ENCODE data around the gene EGFL8.
"Not testable (repeated sequence)": the region's sequence is repeated elsewhere in the genome, so short reads cannot be mapped to it uniquely, and the experiment has no call there.

EGFL8 gene

GRCh38 chr6:32190054-32190851 is 25.9 kb downstream of the EGFL8 start, which contains the start of gene PBX2:
PBX2 (minus strand) TSS chr6:32190202; CDS start chr6:32189915, 287 bp downstream.
- peak within 1 kb of the TSS; percentile 98 for H3K27ac ChIP-seq
- TF ChIP-seq CTCF (IDR thresholded peaks at IDR 0.05), result no peak
- peak within 1 kb of the TSS; percentile 93 for H3K4me3 ChIP-seq
- peak; percentile 96 for DNase-seq (ENCODE audit: low spot score)

- Histone ChIP-seq H3K27ac (peak overlapping the region; percentile 98), H3K4me3 (peak overlapping the region; percentile 93)
- no peak for TF ChIP-seq CTCF (IDR thresholded peaks at IDR 0.05)
- peak; percentile 75 for DNase-seq (ENCODE audit: low spot score)
These were observed 26.7 kb downstream of the EGFL8 start for GRCh38 chr6:32190911-32191677.

GRCh38 chr6:32191696-32192607 is 27.6 kb downstream of the EGFL8 start:
- H3K27ac ChIP-seq, result peak overlapping the region; percentile 35 to 98
- DNase-seq (ENCODE audit: low spot score), result peak; percentile 78
- peak overlapping the region; percentile 93 for H3K4me3 ChIP-seq
- no peak for TF ChIP-seq CTCF (IDR thresholded peaks at IDR 0.05)

- no peak for TF ChIP-seq CTCF (IDR thresholded peaks at IDR 0.05)
- peak; percentile 79 for DNase-seq (ENCODE audit: low spot score)
- H3K27ac ChIP-seq, result peak within 1 kb of the TSS; percentile 35 to 98
- H3K4me3 ChIP-seq, result peak within 1 kb of the TSS; percentile 93
These were observed 28.2 kb downstream of the EGFL8 start, which contains the start of gene GPSM3 for GRCh38 chr6:32192608-32193039. GPSM3 (minus strand) TSS chr6:32192643; CDS start chr6:32192513, 130 bp downstream.

- Histone ChIP-seq H3K4me3 (peak overlapping the region; percentile 93), H3K27ac (peak overlapping the region in 1 of 2 donors; percentile 98)
- not testable (repeated sequence) for DNase-seq (ENCODE audit: low spot score)
These were observed 28.7 kb downstream of the EGFL8 start for GRCh38 chr6:32193096-32193495.

GRCh38 chr6:32194388-32194787 is 30.0 kb downstream of the EGFL8 start:
- Histone ChIP-seq H3K27ac (peak overlapping the region; percentile 91 to 93), H3K4me3 (no peak overlapping the region)
- DNase-seq (ENCODE audit: low spot score), result no peak
- TF ChIP-seq CTCF (IDR thresholded peaks at IDR 0.05), result no peak
